Measurements from ENCODE around the gene ZC3H7B. TPM values are rescaled to one million over a fixed set of nuclear protein-coding genes. Genes with fewer than 3 reads are reported as not detected.

ZC3H7B gene
- total and polyA plus RNA-seq, 2 experiments from 2014 or later = 5.7 to 61.5 TPM

- ATAC-seq (no peak), DNase-seq (ENCODE audit: low spot score) (no peak)
- no peak overlapping the region for H3K27ac ChIP-seq (ENCODE audit: low read depth)
- H3K36me3 ChIP-seq (ENCODE audit: insufficient read depth) = peaks cover 5% of the 10 kb centered on the region; the same call in 1 of the 2 replicates
- no peak overlapping the region for H2AFZ ChIP-seq
- Mint-ChIP-seq H3K27ac (no peak overlapping the region), H3K4me1 (no peaks in the 10 kb centered on the region), H3K27me3 (ENCODE audit: insufficient read depth, low read depth, poor library complexity) (peaks cover 8% of the 10 kb centered on the region), H3K4me3 (no peak overlapping the region), H3K36me3 (ENCODE audit: low read depth) (peaks cover 32% of the 10 kb centered on the region), H3K9me3 (no peaks in the 10 kb centered on the region)
- no peaks in the 10 kb centered on the region for H4K20me1 ChIP-seq (replicated peaks; ENCODE audit: insufficient read depth)
- no peaks in the 10 kb centered on the region for H3K27me3 ChIP-seq (ENCODE audit: insufficient read depth)
- H3K79me2 ChIP-seq (replicated peaks; ENCODE audit: insufficient read depth) = no peaks in the 10 kb centered on the region
- H3K4me1 ChIP-seq (ENCODE audit: insufficient read depth) = no peaks in the 10 kb centered on the region
- no peaks in the 10 kb centered on the region for H3K9me2 ChIP-seq (ENCODE audit: insufficient read depth)
- no peaks in the 10 kb centered on the region for H3F3A ChIP-seq (replicated peaks; ENCODE audit: low read depth)
- TF ChIP-seq EZH2phosphoT487 (IDR thresholded peaks at IDR 0.05; ENCODE audit: unreplicated experiment) (no peak), EZH2 (IDR thresholded peaks at IDR 0.05; ENCODE audit: low read depth, unreplicated experiment) (no peak), CTCF (conservative IDR thresholded peaks at IDR 0.05; ENCODE audit: low read depth in 2 of 2) (no peak), STAT1 (IDR thresholded peaks at IDR 0.05; ENCODE audit: unreplicated experiment) (no peak)
- H3K4me3 ChIP-seq = no peak overlapping the region
- H3K4me2 ChIP-seq = no peak overlapping the region
These were observed 43.0 kb downstream of the ZC3H7B start for GRCh38 chr22:41344189-41344788.

GRCh38 chr22:41345807-41346335 lies 44.5 kb downstream of the ZC3H7B start:
- H3F3A ChIP-seq (replicated peaks; ENCODE audit: low read depth) = 0 out of 2 replicates have a peak, but pooled peaks cover 3% of the 10 kb centered on the region
- H3K27ac Mint-ChIP-seq = no peak overlapping the region
- no peaks in the 10 kb centered on the region for H3K9me3 Mint-ChIP-seq
- no peaks in the 10 kb centered on the region for H3K79me2 ChIP-seq (replicated peaks; ENCODE audit: insufficient read depth)
- no peaks in the 10 kb centered on the region for H3K9me2 ChIP-seq (ENCODE audit: insufficient read depth)
- no peaks in the 10 kb centered on the region for H3K4me1 ChIP-seq (ENCODE audit: insufficient read depth)
- H4K20me1 ChIP-seq (replicated peaks; ENCODE audit: insufficient read depth) = no peaks in the 10 kb centered on the region; the same call in 1 of the 2 replicates
- ATAC-seq = no peak
- no peak overlapping the region for H2AFZ ChIP-seq
- H3K27me3 Mint-ChIP-seq (ENCODE audit: insufficient read depth, low read depth, poor library complexity) = peaks cover 5% of the 10 kb centered on the region
- no peak overlapping the region for H3K4me3 Mint-ChIP-seq
- no peak for DNase-seq (ENCODE audit: low spot score)
- H3K27ac ChIP-seq (ENCODE audit: low read depth) = no peak overlapping the region
- peaks cover 19% of the 10 kb centered on the region; the same call in 1 of the 2 replicates for H3K36me3 ChIP-seq (ENCODE audit: insufficient read depth)
- peaks cover 45% of the 10 kb centered on the region for H3K36me3 Mint-ChIP-seq (ENCODE audit: low read depth)
- H3K4me3 ChIP-seq = no peak overlapping the region
- no peaks in the 10 kb centered on the region for H3K27me3 ChIP-seq (ENCODE audit: insufficient read depth)
- H3K4me1 Mint-ChIP-seq = no peaks in the 10 kb centered on the region
- no peak overlapping the region for H3K4me2 ChIP-seq
- TF ChIP-seq ZNF331 (CRISPR knock-in tag; IDR thresholded peaks at IDR 0.05; ENCODE audit: low read depth) (no peak), JUNB (IDR thresholded peaks at IDR 0.05; ENCODE audit: unreplicated experiment) (no peak), REST (IDR thresholded peaks at IDR 0.05; ENCODE audit: unreplicated experiment) (no peak), STAT1 (IDR thresholded peaks at IDR 0.05; ENCODE audit: unreplicated experiment) (no peak), NANOG (IDR thresholded peaks at IDR 0.05; ENCODE audit: borderline replicate concordance) (no peak), POLR2AphosphoS5 (IDR thresholded peaks at IDR 0.05; ENCODE audit: low read depth) (no peak), EZH2 (IDR thresholded peaks at IDR 0.05; ENCODE audit: low read depth, unreplicated experiment) (no peak), ZNF114 (CRISPR knock-in tag; IDR thresholded peaks at IDR 0.05) (no peak), CTCF (conservative IDR thresholded peaks at IDR 0.05; ENCODE audit: low read depth in 2 of 2) (no peak), ETS1 (IDR thresholded peaks at IDR 0.05) (no peak)
